ENCODE measurements around the gene PPP1R15A. TPM values are rescaled to one million over a fixed set of nuclear protein-coding genes. Genes with fewer than 3 reads are reported as not detected.

PPP1R15A gene
- total and polyA plus RNA-seq, 4 experiments from 2014 or later: 67.0 to 83.3 (median 74.7) TPM

DNA sequence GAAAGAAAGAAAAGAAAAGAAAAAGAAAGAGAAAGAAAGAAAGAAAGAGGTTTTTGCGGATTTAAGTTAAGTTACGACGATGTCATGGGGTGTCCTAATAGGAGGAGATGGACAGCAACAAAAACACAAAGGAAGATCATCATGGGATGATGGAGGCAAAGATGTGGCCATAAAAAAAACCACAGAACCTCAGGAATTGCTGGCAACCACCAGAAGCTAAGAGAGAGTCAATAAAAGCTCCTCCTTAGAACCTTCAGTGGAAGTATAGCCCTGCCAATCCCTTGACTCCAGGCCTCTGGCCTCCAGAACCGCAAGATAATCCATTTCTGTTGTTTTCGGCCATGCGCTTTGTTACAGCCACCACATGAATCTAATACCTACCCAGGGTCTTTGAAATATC, 15.3 kb upstream of the PPP1R15A start:
- CTCF ChIA-PET (ENCODE audit: partially characterized antibody): interaction anchor here (0.8 kb wide), 1 partner anchor 114 kb away, joined by 3 read pairs; no protein-coding TSS in a partner anchor
- H3K4me3 Mint-ChIP-seq: no peak overlapping the region

DNA sequence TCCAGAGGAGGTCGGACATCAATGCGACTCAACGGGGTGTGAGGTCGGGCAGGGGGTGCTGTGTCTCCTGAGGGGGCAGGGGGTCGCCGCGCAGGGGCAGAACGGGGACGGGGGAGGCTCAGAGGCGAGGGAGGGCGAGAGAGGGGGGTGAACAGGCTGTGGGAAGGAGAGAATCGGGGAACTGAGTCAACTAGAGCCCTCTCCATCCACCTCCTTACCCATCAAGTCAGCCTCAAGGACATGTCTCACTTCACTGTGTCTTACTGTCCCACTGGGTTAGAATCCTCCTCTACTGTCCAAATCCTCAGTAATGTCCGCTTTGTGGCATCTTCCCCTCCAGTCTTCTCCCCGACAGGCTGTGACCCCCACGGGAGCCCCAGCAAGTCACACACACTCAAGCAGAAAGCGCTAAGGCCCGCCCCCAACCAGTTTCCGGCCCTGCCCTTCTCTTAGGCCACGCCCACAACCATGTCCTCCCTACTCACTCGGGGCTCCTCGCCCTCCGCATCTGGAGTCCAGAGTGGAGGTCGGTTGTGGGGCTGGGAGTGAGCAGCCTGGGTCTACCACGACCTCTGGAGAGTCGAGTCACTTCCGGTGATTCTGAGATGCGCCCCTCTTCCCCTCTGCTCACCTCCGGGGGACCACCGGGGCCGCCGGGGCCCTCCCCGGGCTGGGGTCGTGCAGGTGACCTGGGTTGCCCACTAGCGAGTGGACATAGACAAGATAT, 13.1 kb upstream of the PPP1R15A start:
- H3K4me3 ChIP-seq (ENCODE audit: low read length in 2 of 2): peak overlapping the region; percentile 45 to 55
- Mint-ChIP-seq H3K36me3 (no peaks in the 10 kb centered on the region), H3K4me3 (peak overlapping the region; percentile 90 to 99 (median 94)), H3K4me1 (peaks cover 2 to 10% (median 6%) of the 10 kb centered on the region in 4 donors), H3K9me3 (no peaks in the 10 kb centered on the region), H3K27ac (peak overlapping the region; percentile 75 to 98 (median 93)), H3K27me3 (no peaks in the 10 kb centered on the region)
- H3K27ac ChIP-seq (ENCODE audit: low read depth, low read length): peak overlapping the region; percentile 35
- intact Hi-C loops (cut with micrococcal nuclease): loop anchor here (1.0 to 10.0 kb wide), 3 partner anchors 13 to 74 kb away; partner anchors contain the start of genes DHDH, NUCB1 and PPP1R15A
- DNase-seq: peak; percentile 72 to 82 (median 75)
- H3K36me3 ChIP-seq (ENCODE audit: insufficient read depth, low read length): no peaks in the 10 kb centered on the region
- no peaks in the 10 kb centered on the region for H3K27me3 ChIP-seq (ENCODE audit: insufficient read depth, low read length)
- peaks cover 14% of the 10 kb centered on the region for H3K4me1 ChIP-seq (ENCODE audit: insufficient read depth, low read length)
- no peaks in the 10 kb centered on the region for H3K9me3 ChIP-seq (ENCODE audit: control insufficient read depth in 1 of 2, low read length in 2 of 2)
- ChIA-PET POLR2A (ENCODE audit: partially characterized antibody) (interaction anchor here (1.2 to 1.6 kb wide), 4 partner anchors 13 to 108 kb away, joined by 4 to 13 read pairs (median 8); partner anchors contain the start of gene PPP1R15A), CTCF (ENCODE audit: partially characterized antibody) (interaction anchor here (1.2 to 1.7 kb wide), 3 partner anchors 17 to 112 kb away, joined by 6 to 9 read pairs (median 7); no protein-coding TSS in a partner anchor)

More for the DNA sequence above, 15.3 kb upstream of the PPP1R15A start:
- peaks cover 2 to 10% (median 6%) of the 10 kb centered on the region in 4 donors for H3K4me1 Mint-ChIP-seq
- no peaks in the 10 kb centered on the region for H3K9me3 Mint-ChIP-seq
- H3K4me1 ChIP-seq (ENCODE audit: insufficient read depth, low read length): peaks cover 14% of the 10 kb centered on the region
- H3K27ac ChIP-seq (ENCODE audit: low read depth, low read length): no peak overlapping the region
- H3K27me3 Mint-ChIP-seq: no peaks in the 10 kb centered on the region
- no peaks in the 10 kb centered on the region for H3K36me3 Mint-ChIP-seq
- no peaks in the 10 kb centered on the region for H3K36me3 ChIP-seq (ENCODE audit: insufficient read depth, low read length)
- no peak overlapping the region for H3K4me3 ChIP-seq (ENCODE audit: low read length in 2 of 2)
- no peak for DNase-seq
- POLR2A ChIA-PET (ENCODE audit: partially characterized antibody): no interaction called here
- H3K27me3 ChIP-seq (ENCODE audit: insufficient read depth, low read length): no peaks in the 10 kb centered on the region
- H3K27ac Mint-ChIP-seq: no peak overlapping the region
- H3K9me3 ChIP-seq (ENCODE audit: control insufficient read depth in 1 of 2, low read length in 2 of 2): no peaks in the 10 kb centered on the region
- intact Hi-C loops (cut with micrococcal nuclease): loop anchor here (10.0 kb wide), 1 partner anchor 48 kb away; the partner anchor contains the start of gene NUCB1

DNA sequence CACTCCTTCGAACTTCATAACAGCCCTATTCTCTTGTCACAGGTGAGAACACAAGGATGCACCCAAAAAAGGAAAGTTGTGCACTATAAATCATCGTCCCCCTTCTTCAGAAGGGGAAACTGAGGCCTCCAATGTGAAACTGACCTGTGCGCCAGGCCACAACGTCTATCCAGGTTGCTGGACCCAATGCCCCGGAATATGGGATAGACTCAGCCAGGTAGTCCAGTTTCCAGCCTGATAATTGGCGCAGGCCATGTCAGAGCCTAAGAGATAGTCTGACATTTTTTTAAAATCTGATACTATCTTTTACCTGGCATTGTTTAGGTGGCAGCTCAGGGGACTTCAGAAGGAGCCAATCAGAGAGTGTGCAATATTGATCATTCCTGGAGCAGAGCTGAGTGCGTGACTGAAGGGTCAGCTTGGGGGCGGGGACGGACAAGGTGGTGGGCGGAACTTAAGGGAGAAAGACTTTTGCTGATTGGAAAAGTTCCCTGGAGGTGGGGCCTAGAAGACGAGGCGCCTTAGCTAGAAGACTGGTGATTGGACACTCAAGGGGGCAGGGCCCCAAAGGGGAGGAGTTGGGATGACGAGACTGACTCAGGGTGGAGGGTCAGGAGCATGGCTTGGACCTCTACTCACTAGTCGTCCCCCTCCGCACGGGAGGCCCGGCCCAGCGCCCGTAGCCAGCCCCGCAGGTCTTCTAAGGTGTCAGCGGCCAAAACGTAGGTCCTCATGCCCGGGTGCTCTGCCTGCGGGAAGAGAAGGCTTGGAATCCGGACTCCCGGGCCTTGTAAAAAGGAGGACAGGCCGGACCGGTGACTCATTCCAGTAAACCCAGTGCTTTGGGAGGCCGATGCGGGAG, 12.3 kb upstream of the PPP1R15A start:
- Mint-ChIP-seq H3K4me3 (peak overlapping the region in 5 of 8 donors; percentile 15 to 90 (median 38)), H3K27me3 (no peaks in the 10 kb centered on the region), H3K27ac (peak overlapping the region in 1 of 7 donors; percentile 25), H3K36me3 (no peaks in the 10 kb centered on the region), H3K4me1 (peaks cover 2 to 10% (median 6%) of the 10 kb centered on the region in 4 donors), H3K9me3 (no peaks in the 10 kb centered on the region)
- Histone ChIP-seq H3K27me3 (ENCODE audit: insufficient read depth, low read length) (no peaks in the 10 kb centered on the region), H3K27ac (ENCODE audit: low read depth, low read length) (peak overlapping the region; percentile 35), H3K4me1 (ENCODE audit: insufficient read depth, low read length) (peaks cover 14% of the 10 kb centered on the region), H3K9me3 (ENCODE audit: control insufficient read depth in 1 of 2, low read length in 2 of 2) (no peaks in the 10 kb centered on the region), H3K4me3 (ENCODE audit: low read length in 2 of 2) (peak overlapping the region; percentile 45 to 55), H3K36me3 (ENCODE audit: insufficient read depth, low read length) (no peaks in the 10 kb centered on the region)
- intact Hi-C loops (cut with micrococcal nuclease): loop anchor here (1.0 to 10.0 kb wide), 3 partner anchors 12 to 73 kb away; partner anchors contain the start of genes DHDH, NUCB1 and PPP1R15A
- no peak for DNase-seq
- ChIA-PET CTCF (ENCODE audit: partially characterized antibody) (no interaction called here), POLR2A (ENCODE audit: partially characterized antibody) (interaction anchor here (0.6 to 1.2 kb wide), 3 partner anchors 12 to 173 kb away, joined by 3 to 5 read pairs (median 4); partner anchors contain the start of gene PPP1R15A)

DNA sequence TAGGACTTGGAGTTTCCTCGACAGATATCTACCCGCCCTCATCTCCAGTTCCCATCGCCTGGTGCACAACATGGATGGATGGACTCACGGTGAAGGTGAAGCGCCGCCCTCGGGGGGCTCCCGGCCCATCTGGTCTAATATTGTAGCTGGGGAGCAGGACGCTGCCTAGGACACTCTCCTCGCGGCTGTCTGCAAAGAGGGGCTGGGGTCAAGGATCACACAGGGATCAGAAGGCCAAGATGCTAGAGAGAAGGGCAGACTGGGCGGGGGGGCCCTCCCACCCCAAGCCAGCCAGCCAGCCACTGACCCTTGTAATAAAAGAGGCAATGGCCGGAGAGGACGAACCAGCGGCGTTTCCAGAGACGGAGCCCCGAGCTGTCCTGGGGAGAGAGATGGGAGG, 10.9 kb upstream of the PPP1R15A start:
- CTCF ChIA-PET (ENCODE audit: partially characterized antibody): no interaction called here
- Histone ChIP-seq H3K27ac (ENCODE audit: low read depth, low read length) (no peak overlapping the region), H3K4me1 (ENCODE audit: insufficient read depth, low read length) (peaks cover 14% of the 10 kb centered on the region), H3K9me3 (ENCODE audit: control insufficient read depth in 1 of 2, low read length in 2 of 2) (no peaks in the 10 kb centered on the region), H3K4me3 (ENCODE audit: low read length in 2 of 2) (no peak overlapping the region), H3K27me3 (ENCODE audit: insufficient read depth, low read length) (no peaks in the 10 kb centered on the region), H3K36me3 (ENCODE audit: insufficient read depth, low read length) (no peaks in the 10 kb centered on the region)
- H3K27ac Mint-ChIP-seq: no peak overlapping the region
- H3K4me1 Mint-ChIP-seq: peaks cover 2 to 10% (median 6%) of the 10 kb centered on the region in 4 donors
- H3K4me3 Mint-ChIP-seq: peak overlapping the region in 1 of 8 donors; percentile 2
- intact Hi-C loops (cut with micrococcal nuclease): no loop called here
- H3K27me3 Mint-ChIP-seq: peaks cover 0 to under 1% of the 10 kb centered on the region in 2 donors
- H3K9me3 Mint-ChIP-seq: no peaks in the 10 kb centered on the region
- H3K36me3 Mint-ChIP-seq: no peaks in the 10 kb centered on the region
- DNase-seq: no peak
- POLR2A ChIA-PET (ENCODE audit: partially characterized antibody): interaction anchor here (0.6 to 2.1 kb wide), 2 partner anchors 11 to 14 kb away, joined by 3 to 7 read pairs; partner anchors contain the start of gene PPP1R15A

DNA sequence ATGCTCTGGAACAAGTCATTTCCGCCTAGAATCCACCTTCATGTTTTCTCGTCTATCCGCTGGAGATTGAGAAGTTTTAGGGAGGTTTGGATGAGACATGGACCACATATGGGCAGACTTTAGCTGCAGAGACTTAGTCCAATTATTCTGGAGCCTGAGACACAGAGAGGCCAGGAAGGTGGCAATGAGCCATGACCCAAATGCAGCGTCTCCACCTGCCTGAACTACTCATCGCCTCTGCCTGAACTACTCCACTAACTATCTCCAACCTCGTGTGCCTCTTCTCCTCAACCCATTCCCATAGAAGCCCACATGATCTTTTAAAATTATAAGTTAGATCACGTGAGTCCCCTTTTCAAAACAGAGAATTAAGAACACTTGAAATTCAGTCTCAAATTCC, 9.4 kb upstream of the PPP1R15A start:
- ChIA-PET CTCF (ENCODE audit: partially characterized antibody) (no interaction called here), POLR2A (ENCODE audit: partially characterized antibody) (interaction anchor here (2.1 kb wide), 1 partner anchor 10 kb away, joined by 7 read pairs; the partner anchor contains the start of gene PPP1R15A)
- Mint-ChIP-seq H3K4me1 (peaks cover 2 to 10% (median 6%) of the 10 kb centered on the region in 4 donors), H3K27ac (no peak overlapping the region), H3K27me3 (peaks cover 2 to 4% of the 10 kb centered on the region in 2 donors), H3K36me3 (no peaks in the 10 kb centered on the region), H3K9me3 (no peaks in the 10 kb centered on the region), H3K4me3 (no peak overlapping the region)
- Histone ChIP-seq H3K4me1 (ENCODE audit: insufficient read depth, low read length) (peaks cover 14% of the 10 kb centered on the region), H3K4me3 (ENCODE audit: low read length in 2 of 2) (no peak overlapping the region), H3K36me3 (ENCODE audit: insufficient read depth, low read length) (no peaks in the 10 kb centered on the region), H3K27ac (ENCODE audit: low read depth, low read length) (no peak overlapping the region), H3K27me3 (ENCODE audit: insufficient read depth, low read length) (no peaks in the 10 kb centered on the region), H3K9me3 (ENCODE audit: control insufficient read depth in 1 of 2, low read length in 2 of 2) (no peaks in the 10 kb centered on the region)
- DNase-seq: no peak
- intact Hi-C loops (cut with micrococcal nuclease): no loop called here

DNA sequence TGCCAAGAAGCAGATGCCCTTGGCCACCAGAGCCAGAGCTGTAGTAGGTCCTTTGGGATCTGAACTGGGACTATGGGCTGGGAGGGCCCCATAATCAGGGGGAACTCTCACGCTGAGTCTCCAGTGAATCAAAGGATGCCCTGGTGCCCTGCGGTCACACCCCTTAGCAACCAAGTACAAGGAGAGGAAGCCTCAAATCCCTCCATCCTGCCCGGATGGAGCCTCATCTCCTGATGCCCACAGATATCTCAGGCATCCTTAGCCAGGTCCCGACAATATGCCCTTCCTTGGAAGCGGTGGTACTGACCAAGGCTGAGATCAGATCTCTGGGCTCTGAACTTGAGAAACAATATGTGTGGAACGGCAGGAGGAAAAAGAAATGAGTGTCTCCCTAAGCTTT, 5.5 kb upstream of the PPP1R15A start:
- no peak overlapping the region for H3K4me3 Mint-ChIP-seq
- ChIA-PET CTCF (ENCODE audit: partially characterized antibody) (no interaction called here), POLR2A (ENCODE audit: partially characterized antibody) (interaction anchor here (1.3 kb wide), 1 partner anchor 15 kb away, joined by 3 read pairs; no protein-coding TSS in a partner anchor)
- H3K4me1 Mint-ChIP-seq: no peaks in the 10 kb centered on the region
- Histone ChIP-seq H3K9me3 (ENCODE audit: control insufficient read depth in 1 of 2, low read length in 2 of 2) (no peaks in the 10 kb centered on the region), H3K36me3 (ENCODE audit: insufficient read depth, low read length) (no peaks in the 10 kb centered on the region), H3K4me3 (ENCODE audit: low read length in 2 of 2) (no peak overlapping the region), H3K4me1 (ENCODE audit: insufficient read depth, low read length) (no peaks in the 10 kb centered on the region), H3K27ac (ENCODE audit: low read depth, low read length) (no peak overlapping the region), H3K27me3 (ENCODE audit: insufficient read depth, low read length) (no peaks in the 10 kb centered on the region)
- intact Hi-C loops (cut with micrococcal nuclease): no loop called here
- peak overlapping the region in 1 of 7 donors; percentile 24 for H3K27ac Mint-ChIP-seq
- no peaks in the 10 kb centered on the region for H3K9me3 Mint-ChIP-seq
- no peaks in the 10 kb centered on the region for H3K36me3 Mint-ChIP-seq
- DNase-seq: no peak
- H3K27me3 Mint-ChIP-seq: peaks cover 4 to 5% of the 10 kb centered on the region in 2 donors
